Mucosa of stomach (tissue), 1 donor: ENCODE data around the gene PRKAR1B.

ENCODE experiments used
- H3K27me3 ChIP-seq: one replicate; pipeline ENCODE4 v1.7.0; 2013; ENCODE audit warnings: mild to moderate bottlenecking, low read length; ENCODE audit not compliant: control insufficient read depth, insufficient read depth
- H3K36me3 ChIP-seq: one replicate; pipeline ENCODE4 v1.7.0; 2013; ENCODE audit warnings: low read length; ENCODE audit not compliant: control insufficient read depth, insufficient read depth
- H3K4me1 ChIP-seq: one replicate; pipeline ENCODE4 v1.7.0; 2013; ENCODE audit warnings: mild to moderate bottlenecking, low read length; ENCODE audit not compliant: control insufficient read depth, insufficient read depth
- H3K4me3 ChIP-seq: one replicate; pipeline ENCODE4 v1.7.0; 2013; ENCODE audit warnings: low read length
- H3K9ac ChIP-seq: one replicate; pipeline ENCODE4 v1.7.0; 2013; ENCODE audit warnings: mild to moderate bottlenecking, low read length, moderate library complexity
- H3K9me3 ChIP-seq: one replicate; pipeline ENCODE4 v1.7.0; 2013; ENCODE audit warnings: mild to moderate bottlenecking, low read length, moderate library complexity; ENCODE audit not compliant: control insufficient read depth
- donor health status: Pancreatic carcinoma.

PRKAR1B gene

DNA sequence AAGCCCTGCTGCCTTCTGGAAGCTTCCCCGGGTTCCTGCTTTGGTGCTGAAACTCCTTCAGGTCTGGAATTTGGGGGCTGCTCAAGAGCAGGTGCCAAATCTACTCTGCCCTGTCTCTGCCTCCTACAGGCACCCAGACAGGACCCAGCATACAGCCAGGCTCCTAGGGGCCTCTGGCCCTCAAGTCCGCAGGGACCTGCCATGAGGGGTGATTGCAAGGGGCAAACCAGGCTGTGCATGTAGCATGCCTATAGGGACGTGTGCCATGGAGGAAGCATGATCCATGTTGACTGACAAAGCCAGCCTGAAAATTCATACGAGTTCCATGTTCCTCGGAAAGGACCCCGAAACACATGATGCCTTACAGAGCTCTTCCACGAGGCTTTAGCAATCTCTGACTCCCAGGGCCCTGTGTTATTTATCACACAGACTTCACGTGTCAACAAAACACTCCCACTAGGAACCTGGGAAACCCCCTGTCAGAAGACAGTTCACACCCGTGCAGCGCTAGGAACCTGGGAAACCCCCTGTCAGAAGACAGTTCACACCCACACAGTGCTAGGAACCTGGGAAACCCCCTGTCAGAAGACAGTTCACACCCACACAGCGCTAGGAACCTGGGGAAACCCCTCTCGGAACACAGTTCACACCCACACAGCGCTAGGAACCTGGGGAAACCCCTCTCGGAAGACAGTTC is 75.9 kb downstream of the PRKAR1B start:
- Histone ChIP-seq H3K27me3 (no peaks in the 10 kb centered on the region), H3K36me3 (no peaks in the 10 kb centered on the region), H3K9me3 (no peaks in the 10 kb centered on the region), H3K9ac (no peak overlapping the region), H3K4me1 (no peaks in the 10 kb centered on the region), H3K4me3 (no peak overlapping the region)

DNA sequence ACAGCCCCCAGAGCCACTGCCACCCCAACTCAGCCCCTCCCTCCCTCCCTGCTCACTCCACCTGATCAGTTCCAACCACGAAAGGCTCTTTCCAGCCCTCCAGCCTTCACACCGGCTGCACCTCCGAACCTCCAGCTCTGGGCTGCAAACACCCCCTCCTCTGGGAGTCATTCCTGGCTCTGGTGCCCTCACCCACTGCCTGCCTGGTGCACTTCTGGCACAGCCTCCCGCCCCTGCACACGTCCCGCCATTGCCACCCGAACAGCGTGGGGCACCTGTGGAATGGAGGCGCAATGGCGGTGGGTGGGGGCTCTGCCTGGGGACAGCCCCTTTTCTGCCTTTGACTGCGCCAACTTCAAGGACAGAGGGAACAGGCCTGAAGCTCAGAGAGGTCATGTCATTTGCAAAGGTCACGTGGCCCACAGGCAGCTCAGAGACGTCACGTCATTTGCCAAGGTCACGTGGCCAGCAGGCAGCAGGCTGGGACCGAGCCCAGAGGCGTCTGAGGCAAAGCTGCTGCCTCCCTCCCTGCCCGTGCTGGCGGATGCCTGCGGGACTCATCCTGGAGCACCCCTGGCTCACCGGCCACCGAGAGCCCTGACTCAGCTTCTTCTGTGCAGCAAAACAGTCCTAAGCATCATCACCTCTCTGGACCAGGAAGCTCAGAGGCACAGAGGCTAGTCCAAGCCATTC is 76.6 kb downstream of the PRKAR1B start:
- no peak overlapping the region for H3K4me3 ChIP-seq

DNA sequence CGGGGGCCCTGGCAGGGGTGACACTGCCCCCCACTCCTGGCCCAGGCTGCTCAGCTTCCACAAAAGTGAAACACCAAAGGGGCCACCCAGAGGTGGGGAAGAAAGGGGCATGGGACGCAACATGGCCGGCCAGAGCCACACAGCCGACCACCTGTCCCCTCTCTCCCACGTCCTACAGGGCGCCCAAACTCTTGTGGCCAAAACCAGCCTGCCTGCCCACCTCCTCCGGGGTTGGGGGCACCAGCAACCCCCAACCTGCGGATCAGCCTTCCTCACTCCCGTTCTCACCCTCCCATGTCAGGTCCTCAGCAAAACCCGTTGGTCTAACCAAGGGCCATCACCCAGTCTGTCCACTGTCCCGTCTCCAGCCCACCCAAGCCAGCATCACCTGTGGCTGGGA is 80.1 kb downstream of the PRKAR1B start:
- Histone ChIP-seq H3K36me3 (no peaks in the 10 kb centered on the region), H3K9ac (no peak overlapping the region), H3K9me3 (no peaks in the 10 kb centered on the region), H3K4me3 (no peak overlapping the region), H3K4me1 (no peaks in the 10 kb centered on the region), H3K27me3 (no peaks in the 10 kb centered on the region)

More for the DNA sequence above, 76.6 kb downstream of the PRKAR1B start:
- no peaks in the 10 kb centered on the region for H3K4me1 ChIP-seq
- H3K9ac ChIP-seq = no peak overlapping the region
- H3K36me3 ChIP-seq = no peaks in the 10 kb centered on the region
- no peaks in the 10 kb centered on the region for H3K9me3 ChIP-seq
- H3K27me3 ChIP-seq = no peaks in the 10 kb centered on the region

DNA sequence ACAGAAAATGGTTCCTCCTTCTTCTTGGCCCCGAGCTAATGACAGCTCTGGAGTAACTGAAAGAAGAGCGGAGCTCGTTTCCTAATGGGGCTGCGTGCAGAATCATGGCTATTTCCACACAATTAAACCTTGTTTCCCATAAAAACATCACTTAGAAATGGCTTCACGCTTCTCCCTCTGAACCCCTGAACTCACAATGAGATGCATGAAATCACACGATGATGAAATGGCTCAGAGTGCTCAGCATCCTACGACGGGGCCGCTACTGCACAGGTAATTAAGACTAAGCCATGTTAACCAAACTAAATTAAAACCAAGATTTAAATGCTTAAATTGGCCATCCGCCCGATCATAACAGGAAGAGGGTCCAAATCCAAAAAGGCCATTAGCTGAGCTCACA is 80.6 kb downstream of the PRKAR1B start:
- Histone ChIP-seq H3K4me3 (no peak overlapping the region), H3K27me3 (no peaks in the 10 kb centered on the region), H3K4me1 (no peaks in the 10 kb centered on the region), H3K9me3 (no peaks in the 10 kb centered on the region), H3K36me3 (no peaks in the 10 kb centered on the region), H3K9ac (no peak overlapping the region)

DNA sequence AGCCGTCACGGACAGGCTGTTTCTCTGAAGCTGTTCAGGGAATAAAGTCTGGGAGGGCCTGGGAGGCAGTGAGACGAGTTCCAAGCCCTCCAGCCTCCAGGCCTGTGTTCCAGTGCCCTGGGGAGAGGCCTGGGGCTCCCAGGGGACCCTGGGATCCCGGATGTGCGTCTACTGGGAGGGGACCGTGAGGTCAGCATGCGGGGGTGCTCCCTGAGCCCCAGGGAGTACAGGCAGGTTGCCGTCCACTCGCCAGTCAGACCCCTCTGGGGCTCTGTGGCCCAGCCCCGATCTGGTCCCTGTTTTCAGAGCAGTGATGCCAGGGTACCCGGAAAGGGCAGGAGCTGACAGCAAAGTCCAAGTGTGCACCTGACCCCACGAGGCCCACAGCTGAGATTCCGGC is 81.5 kb downstream of the PRKAR1B start:
- Histone ChIP-seq H3K9ac (no peak overlapping the region), H3K4me1 (no peaks in the 10 kb centered on the region), H3K4me3 (no peak overlapping the region), H3K27me3 (no peaks in the 10 kb centered on the region), H3K9me3 (no peaks in the 10 kb centered on the region), H3K36me3 (no peaks in the 10 kb centered on the region)

DNA sequence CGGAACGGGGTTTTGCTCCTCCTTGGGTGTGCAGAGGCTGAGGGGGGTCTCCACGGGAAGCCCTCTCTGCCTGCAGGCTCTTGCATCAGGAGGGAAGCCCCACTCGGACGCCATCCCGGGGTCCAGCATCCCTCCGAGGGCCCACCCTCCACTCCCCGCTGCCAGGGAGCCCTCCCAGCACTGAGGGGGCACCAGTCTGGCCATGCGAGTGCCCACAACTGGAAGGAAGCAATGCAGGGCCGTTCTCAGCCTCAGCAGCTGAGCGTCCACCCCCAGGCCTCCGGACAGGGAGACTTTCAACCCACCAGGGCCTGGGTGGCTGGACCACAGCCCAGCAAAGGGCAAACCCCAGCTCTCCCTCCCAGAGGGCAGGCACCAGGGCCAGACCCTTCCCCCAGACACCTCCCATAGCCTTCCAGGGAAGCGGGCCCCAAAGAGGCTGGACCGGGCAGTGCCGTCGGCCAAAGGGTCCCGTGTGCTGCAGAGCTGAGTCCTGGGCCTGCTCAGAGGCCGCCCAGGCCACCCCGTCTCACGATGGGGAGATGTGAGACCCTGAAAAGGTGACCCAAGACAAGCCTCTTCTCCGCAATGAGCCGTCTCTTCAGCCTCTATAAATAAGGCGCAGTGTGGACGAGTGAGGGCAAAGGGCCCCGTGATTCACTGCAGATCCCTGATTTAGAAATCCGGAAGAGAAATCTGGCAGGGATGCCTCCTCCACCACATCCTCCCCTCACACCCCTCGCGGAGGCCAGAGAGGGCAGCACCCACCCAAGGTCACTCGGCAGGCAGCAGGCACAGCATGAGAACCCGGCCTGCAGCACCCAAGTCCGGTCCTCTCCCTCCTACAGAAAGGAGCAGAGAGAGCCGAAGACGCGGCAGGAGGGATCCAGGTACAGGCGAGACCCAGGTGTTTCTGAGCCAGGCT is 82.4 kb downstream of the PRKAR1B start:
- Histone ChIP-seq H3K27me3 (no peaks in the 10 kb centered on the region), H3K9me3 (no peaks in the 10 kb centered on the region), H3K4me1 (no peaks in the 10 kb centered on the region), H3K9ac (no peak overlapping the region), H3K4me3 (no peak overlapping the region), H3K36me3 (no peaks in the 10 kb centered on the region)

DNA sequence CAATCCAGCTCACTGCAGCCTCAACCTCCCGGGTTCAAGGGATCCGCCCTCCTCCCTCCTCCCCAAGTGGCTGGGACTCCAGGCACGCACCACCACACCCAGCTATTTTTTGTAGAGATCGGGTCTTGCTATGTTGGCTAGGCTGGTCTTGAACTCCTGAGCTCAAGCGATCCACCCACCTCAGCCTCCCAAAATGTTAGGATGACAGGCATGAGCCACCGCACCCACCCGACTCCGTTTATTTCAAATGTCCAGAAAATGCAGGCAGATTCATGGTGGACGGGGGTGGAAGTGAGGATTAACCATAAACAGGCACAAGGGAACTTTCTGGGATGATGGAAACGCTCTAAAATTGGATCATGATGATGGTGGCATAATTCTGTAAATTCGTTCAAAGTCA is 85.1 kb downstream of the PRKAR1B start:
- no peaks in the 10 kb centered on the region for H3K36me3 ChIP-seq
- no peaks in the 10 kb centered on the region for H3K9me3 ChIP-seq
- no peak overlapping the region for H3K9ac ChIP-seq
- no peaks in the 10 kb centered on the region for H3K4me1 ChIP-seq
- no peaks in the 10 kb centered on the region for H3K27me3 ChIP-seq
- no peak overlapping the region for H3K4me3 ChIP-seq

DNA sequence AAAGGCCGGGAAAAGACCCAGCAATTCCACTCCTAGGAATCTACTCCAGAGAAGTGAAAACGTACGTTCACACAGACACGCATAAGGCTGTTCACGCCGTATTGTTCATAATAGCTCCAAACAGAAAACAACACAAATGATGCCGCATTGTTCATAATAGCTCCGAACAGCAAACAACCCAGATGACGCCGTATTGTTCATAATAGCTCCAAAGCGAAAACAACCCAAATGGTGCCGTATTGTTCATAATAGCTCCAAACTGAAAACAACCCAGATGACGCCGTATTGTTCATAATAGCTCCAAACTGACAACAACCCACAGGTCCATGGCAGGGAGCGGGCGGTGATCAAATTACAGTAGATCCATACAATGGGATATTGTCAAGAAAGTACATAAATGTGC is 85.8 kb downstream of the PRKAR1B start:
- no peaks in the 10 kb centered on the region for H3K27me3 ChIP-seq
- H3K9ac ChIP-seq = no peak overlapping the region
- no peak overlapping the region for H3K4me3 ChIP-seq
- no peaks in the 10 kb centered on the region for H3K36me3 ChIP-seq
- H3K9me3 ChIP-seq = no peaks in the 10 kb centered on the region
- no peaks in the 10 kb centered on the region for H3K4me1 ChIP-seq

DNA sequence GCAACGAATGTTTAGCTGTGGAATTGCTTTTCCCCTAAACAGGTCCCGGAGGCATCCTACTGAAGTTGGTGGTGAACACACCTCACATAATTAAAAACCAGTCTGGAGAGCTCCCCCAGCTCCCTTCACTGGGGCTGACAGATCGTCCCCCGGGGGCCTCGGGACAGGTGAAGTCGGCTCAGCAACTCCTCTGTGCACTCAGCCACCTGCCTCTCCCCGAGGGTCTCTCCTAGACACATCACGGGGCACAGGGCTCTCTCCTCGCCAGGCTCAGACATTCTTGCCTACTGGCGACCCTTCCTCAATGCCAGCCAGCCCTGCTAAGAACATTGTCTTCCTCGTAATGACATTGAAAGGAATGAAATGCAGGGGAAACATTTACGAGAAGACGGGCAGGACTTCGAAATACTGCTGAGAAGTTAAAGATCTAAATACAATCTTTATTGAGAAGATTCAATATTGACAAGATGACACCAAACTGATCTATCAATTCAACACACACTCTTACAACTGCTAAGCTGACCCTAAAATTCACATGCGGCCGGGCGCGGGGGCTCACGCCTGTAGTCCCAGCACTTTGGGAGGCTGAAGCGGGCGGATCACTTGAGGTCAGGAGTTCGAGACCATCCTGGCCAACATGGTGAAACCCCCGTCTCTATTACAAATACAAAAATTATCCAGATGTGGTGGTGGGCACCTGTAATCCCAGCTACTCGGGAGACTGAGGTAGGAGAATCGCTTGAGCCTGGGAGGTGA is 88.6 kb downstream of the PRKAR1B start:
- Histone ChIP-seq H3K4me3 (no peak overlapping the region), H3K9ac (no peak overlapping the region), H3K9me3 (no peaks in the 10 kb centered on the region), H3K27me3 (no peaks in the 10 kb centered on the region), H3K36me3 (no peaks in the 10 kb centered on the region), H3K4me1 (no peaks in the 10 kb centered on the region)

DNA sequence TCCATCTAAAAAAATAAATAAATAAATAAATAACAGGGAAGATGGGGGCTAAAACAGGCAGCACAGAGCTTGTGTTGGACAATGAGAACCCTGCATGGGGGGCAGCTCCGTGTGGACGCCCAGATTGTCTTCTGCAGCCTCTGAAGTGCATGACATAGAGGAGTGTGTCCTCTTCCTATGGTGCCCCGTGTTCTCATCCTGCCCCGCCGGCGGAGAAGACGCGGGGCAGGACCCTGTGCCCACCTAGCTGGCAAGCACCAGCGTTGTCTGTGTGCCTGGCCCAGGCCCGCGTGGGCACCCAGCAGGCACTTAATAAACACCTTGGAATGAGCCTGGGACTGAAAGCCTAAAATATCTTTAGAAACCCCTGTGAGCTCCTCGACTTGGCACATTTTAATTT is 89.3 kb downstream of the PRKAR1B start:
- Histone ChIP-seq H3K4me1 (no peaks in the 10 kb centered on the region), H3K9me3 (no peaks in the 10 kb centered on the region), H3K9ac (no peak overlapping the region)

DNA sequence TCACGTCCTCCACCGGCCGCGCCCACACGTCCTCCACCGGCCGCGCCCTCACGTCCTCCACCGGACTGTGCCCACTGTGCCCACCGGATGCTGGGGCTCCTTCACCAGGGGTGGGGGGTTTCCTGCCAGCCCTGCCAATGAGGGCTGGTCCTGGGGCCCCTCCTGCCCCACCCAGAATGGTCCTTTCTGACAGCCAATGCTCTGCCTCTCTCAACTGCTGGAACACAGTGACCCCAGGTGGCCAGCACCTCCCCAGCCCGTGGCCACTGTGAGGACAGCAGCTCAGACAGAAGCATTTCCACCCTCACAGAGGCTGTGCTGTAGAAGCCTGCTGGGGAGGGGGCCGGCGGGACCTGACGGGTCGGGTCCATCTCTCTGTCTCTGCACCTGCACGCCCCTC is 90.7 kb downstream of the PRKAR1B start:
- Histone ChIP-seq H3K9ac (no peak overlapping the region), H3K27me3 (no peaks in the 10 kb centered on the region), H3K4me3 (no peak overlapping the region)

More for the DNA sequence above, 89.3 kb downstream of the PRKAR1B start:
- Histone ChIP-seq H3K27me3 (no peaks in the 10 kb centered on the region), H3K36me3 (no peaks in the 10 kb centered on the region), H3K4me3 (no peak overlapping the region)

More for the DNA sequence above, 90.7 kb downstream of the PRKAR1B start:
- no peaks in the 10 kb centered on the region for H3K36me3 ChIP-seq
- no peaks in the 10 kb centered on the region for H3K9me3 ChIP-seq
- no peaks in the 10 kb centered on the region for H3K4me1 ChIP-seq
